Activated T-helper 2 cell treated with anti-CD3 and anti-CD28 coated beads, Interferon-gamma antibody, Interleukin-2, Interleukin-4, amounts not matched to agents 10 μg/mL and 5 μg/mL and 100 μg/mL, durations not matched to agents 14 hours and 24 hours and 36 hours (primary cell): ENCODE results near the gene PAQR8. TPM values are rescaled to one million over a fixed set of nuclear protein-coding genes. Genes with fewer than 3 reads are reported as not detected.

Experiments used
- DNase-seq: peaks from one replicate; pipeline ENCODE4 v3.0.0; 2021; ENCODE audit warnings: low spot score
- H3K27ac Mint-ChIP-seq: one replicate; pipeline ENCODE4 v1.8.0; 2021; ENCODE audit warnings: mixed read lengths
- H3K27me3 Mint-ChIP-seq: one replicate; pipeline ENCODE4 v1.8.0; 2021; ENCODE audit warnings: low read depth, mixed read lengths
- H3K36me3 Mint-ChIP-seq: one replicate; pipeline ENCODE4 v1.8.0; 2021; ENCODE audit warnings: low read depth, mixed read lengths
- H3K4me1 Mint-ChIP-seq: one replicate; pipeline ENCODE4 v1.8.0; 2021; ENCODE audit warnings: low read depth, mixed read lengths
- H3K4me3 Mint-ChIP-seq: one replicate; pipeline ENCODE4 v1.8.0; 2021; ENCODE audit warnings: low read depth, mild to moderate bottlenecking, moderate library complexity, mixed read lengths
- H3K9me3 Mint-ChIP-seq: one replicate; pipeline ENCODE4 v1.8.0; 2021; ENCODE audit warnings: mixed read lengths
- intact Hi-C: fragments of 100-400 bp; cut with micrococcal nuclease; formaldehyde crosslinking; loops from one replicate; pipeline ENCODE4 v1.15.1; 2023
- total RNA-seq: library from RNA; stranded (reverse); gene quantifications from 2 replicates; pipeline ENCODE4 v1.2.3, GENCODE V29; 2022

The PAQR8 gene
- total RNA-seq, 1 donor from 2014 or later = 6.8 TPM

DNA sequence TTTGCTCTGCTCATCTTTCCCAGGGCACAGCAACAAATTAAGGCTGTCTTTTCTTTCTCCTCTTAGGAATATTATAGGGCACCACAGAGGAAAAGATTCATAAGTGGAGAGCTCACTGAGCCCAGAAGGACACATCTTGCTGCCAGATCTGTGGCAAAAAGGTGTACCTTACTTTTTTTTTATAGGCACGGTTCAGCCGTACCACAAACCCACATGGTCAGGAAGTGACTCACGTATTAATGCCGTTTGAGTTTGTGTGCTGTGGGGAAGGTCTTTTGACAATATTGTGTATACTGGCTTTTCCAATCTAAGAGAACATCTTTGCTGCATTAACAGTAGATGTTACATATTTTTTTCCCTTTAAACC is 28.4 kb downstream of the PAQR8 start:
- Mint-ChIP-seq H3K27me3 (no peaks in the 10 kb centered on the region), H3K4me1 (peaks cover 75% of the 10 kb centered on the region), H3K9me3 (peaks cover under 1% of the 10 kb centered on the region), H3K4me3 (peak overlapping the region; percentile 51), H3K36me3 (peaks cover 23% of the 10 kb centered on the region), H3K27ac (peak overlapping the region; percentile 84)
- intact Hi-C loops = loop anchor here (1.0 to 5.0 kb wide), 6 partner anchors 8 to 592 kb away; partner anchors contain the start of gene PAQR8
- peak; percentile 68 for DNase-seq

DNA sequence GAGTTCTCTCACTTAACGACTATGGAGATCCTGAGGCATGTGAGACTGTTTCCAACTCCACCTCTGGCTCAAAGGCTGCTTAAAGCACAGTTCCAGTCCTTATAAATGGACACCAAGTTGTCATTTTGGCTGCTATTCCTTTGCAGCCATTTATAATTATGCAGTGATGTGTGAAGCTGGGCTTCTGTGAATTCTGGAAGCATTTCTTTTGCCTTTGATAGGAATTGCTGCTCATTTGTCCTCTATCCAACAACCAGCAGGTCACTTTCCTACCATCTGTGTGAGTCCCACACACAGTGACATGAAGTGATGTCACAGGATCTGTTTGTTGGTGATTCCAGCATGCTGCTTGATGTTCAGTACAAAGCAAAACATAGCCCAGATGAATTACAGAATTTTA is 29.6 kb downstream of the PAQR8 start:
- Mint-ChIP-seq H3K36me3 (peaks cover 15% of the 10 kb centered on the region), H3K4me1 (peaks cover 78% of the 10 kb centered on the region), H3K27ac (no peak overlapping the region), H3K27me3 (no peaks in the 10 kb centered on the region), H3K4me3 (no peak overlapping the region), H3K9me3 (no peaks in the 10 kb centered on the region)
- DNase-seq = no peak
- intact Hi-C loops = loop anchor here (5.0 kb wide), 2 partner anchors 84 to 591 kb away; no protein-coding TSS in a partner anchor

DNA sequence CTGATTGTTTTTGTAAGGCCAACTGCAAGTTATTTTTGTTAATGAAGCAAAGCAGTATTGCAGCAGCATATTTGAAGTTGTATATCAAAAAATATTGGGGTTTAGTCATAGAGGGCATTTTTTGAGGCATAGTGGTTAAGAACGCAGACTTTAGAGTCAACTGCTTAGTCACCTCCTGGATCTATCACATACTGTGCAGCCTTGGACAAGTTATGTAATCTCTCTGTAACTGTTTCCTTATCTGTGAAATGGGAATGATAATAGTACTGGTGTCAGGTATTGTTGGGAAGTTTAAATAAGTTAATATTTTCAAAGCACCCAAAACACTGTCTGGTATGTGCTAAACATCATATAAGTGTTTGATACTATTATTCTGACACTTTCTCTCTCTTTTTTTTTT is 31.0 kb downstream of the PAQR8 start:
- DNase-seq = no peak
- intact Hi-C loops = loop anchor here (5.0 kb wide), 2 partner anchors 86 to 589 kb away; no protein-coding TSS in a partner anchor
- H3K4me1 Mint-ChIP-seq = peaks cover 91% of the 10 kb centered on the region
- H3K27me3 Mint-ChIP-seq = no peaks in the 10 kb centered on the region
- H3K4me3 Mint-ChIP-seq = no peak overlapping the region
- H3K27ac Mint-ChIP-seq = no peak overlapping the region
- peaks cover 5% of the 10 kb centered on the region for H3K36me3 Mint-ChIP-seq
- H3K9me3 Mint-ChIP-seq = no peaks in the 10 kb centered on the region

DNA sequence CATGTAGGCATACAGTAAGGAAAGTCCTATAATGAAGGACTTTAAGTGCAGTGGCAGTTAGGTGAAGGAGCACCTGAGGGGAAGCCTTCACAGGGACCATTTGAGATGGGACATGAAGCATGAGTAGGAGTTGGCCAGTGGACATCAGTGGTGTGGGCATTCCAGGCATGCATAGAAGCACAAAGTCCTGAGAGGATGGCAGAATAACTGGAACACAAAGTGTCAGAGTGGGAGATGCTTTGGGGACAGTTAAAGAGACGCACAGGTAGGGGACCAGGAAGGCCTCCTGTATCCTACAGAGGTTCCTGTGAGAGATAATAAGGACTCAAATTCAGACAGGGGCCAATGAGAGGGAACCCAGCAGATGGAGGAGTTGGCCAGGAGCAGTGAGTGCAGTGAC is 31.8 kb downstream of the PAQR8 start:
- H3K27ac Mint-ChIP-seq = peak overlapping the region; percentile 66

DNA sequence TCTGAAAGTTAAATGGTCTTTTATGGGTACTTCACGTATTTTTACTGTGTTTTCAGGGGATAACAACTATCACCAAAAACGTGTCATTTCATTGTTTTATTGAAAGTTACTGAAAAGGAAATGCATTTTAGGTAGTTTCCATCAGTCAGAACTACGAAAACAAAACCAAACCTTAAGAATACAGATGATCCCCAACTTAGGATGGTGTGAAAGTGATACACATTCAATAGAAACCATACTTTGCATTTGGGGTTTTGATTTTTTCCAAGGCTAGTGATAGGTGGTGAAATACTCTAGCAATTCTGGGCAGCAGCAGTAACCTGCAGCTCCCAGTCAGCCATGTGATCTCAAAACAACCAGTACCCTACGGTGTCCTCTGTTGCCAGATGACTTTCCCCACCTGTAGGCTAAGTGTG is 32.3 kb downstream of the PAQR8 start:
- DNase-seq = peak; percentile 39
- Mint-ChIP-seq H3K4me3 (no peak overlapping the region), H3K9me3 (no peaks in the 10 kb centered on the region), H3K27ac (peak overlapping the region; percentile 66), H3K27me3 (no peaks in the 10 kb centered on the region), H3K36me3 (peaks cover 5% of the 10 kb centered on the region), H3K4me1 (peaks cover 85% of the 10 kb centered on the region)
- intact Hi-C loops = loop anchor here (1.0 to 5.0 kb wide), 6 partner anchors 87 to 588 kb away; partner anchors contain the start of gene MCM3

More for the DNA sequence above, 31.8 kb downstream of the PAQR8 start:
- Mint-ChIP-seq H3K27me3 (no peaks in the 10 kb centered on the region), H3K4me3 (peak overlapping the region; percentile 34), H3K36me3 (peaks cover 5% of the 10 kb centered on the region), H3K4me1 (peaks cover 86% of the 10 kb centered on the region), H3K9me3 (no peaks in the 10 kb centered on the region)
- intact Hi-C loops = loop anchor here (1.0 to 5.0 kb wide), 6 partner anchors 86 to 589 kb away; partner anchors contain the start of gene MCM3
- DNase-seq = no peak

DNA sequence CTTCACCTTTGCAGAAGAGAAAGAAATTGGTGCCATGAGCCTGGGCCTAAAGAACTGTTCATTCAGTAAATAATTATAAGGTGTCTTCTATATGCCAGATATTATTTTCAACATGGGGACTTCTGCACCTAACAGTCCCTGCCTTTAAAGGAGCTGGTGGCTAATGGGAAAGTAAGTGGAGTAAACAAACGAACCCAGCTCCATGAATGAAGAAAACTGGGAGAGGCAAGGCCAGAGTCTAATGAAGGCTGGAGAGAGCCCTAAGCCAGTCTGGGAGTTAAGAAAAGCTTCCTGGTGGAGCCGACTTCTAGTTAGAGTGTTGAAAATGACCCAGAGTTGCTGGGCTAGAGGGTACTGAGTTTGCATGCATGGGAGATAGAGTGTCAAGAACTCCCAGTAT is 34.0 kb downstream of the PAQR8 start:
- Mint-ChIP-seq H3K27me3 (no peaks in the 10 kb centered on the region), H3K4me1 (peaks cover 82% of the 10 kb centered on the region), H3K36me3 (peaks cover 5% of the 10 kb centered on the region), H3K9me3 (no peaks in the 10 kb centered on the region), H3K27ac (no peak overlapping the region), H3K4me3 (no peak overlapping the region)
- intact Hi-C loops = no loop called here
- DNase-seq = no peak

DNA sequence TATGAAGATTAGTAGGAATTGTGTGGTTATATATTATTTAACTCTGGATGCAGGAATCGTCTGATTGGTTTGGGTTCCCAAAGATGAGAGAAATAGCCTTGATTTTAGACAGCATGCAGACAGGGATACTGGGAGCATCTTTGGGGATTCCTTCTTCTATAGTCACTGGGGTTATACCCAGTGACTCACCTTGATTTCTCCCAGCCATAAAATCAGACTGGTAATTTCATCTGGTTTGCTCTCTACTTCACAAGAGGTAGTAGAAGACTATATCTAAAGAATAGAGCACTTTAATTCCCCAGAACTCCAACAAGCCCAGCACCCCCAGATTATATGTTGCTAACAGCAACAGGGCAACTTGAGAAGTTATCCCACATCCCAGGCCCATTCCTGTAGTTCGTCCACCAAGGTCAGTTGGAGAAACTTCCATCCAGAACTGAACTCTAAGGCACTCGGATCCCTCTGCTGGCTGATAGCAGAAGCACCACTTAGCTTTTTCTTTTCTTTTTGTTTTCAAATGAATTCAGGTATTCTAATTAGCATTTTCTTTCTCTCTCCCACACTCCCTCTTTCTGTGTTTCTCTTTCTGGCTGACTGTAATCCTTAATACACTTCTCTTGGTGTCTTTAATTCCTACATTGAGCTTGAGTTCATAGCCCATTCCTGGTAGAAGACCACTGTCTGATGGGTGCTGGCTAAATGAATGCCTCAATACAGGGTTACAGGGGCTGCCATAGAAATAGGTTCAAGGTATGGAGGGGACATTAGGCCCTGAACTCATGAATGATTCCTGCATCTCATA is 37.8 kb downstream of the PAQR8 start:
- DNase-seq = no peak
- Mint-ChIP-seq H3K9me3 (no peaks in the 10 kb centered on the region), H3K4me3 (no peak overlapping the region), H3K27ac (peak overlapping the region; percentile 44), H3K4me1 (peaks cover 47% of the 10 kb centered on the region), H3K36me3 (peaks cover 22% of the 10 kb centered on the region), H3K27me3 (no peaks in the 10 kb centered on the region)
- intact Hi-C loops = loop anchor here (1.0 to 2.0 kb wide), 3 partner anchors 21 to 115 kb away; partner anchors contain the start of genes EFHC1, MCM3 and PAQR8

DNA sequence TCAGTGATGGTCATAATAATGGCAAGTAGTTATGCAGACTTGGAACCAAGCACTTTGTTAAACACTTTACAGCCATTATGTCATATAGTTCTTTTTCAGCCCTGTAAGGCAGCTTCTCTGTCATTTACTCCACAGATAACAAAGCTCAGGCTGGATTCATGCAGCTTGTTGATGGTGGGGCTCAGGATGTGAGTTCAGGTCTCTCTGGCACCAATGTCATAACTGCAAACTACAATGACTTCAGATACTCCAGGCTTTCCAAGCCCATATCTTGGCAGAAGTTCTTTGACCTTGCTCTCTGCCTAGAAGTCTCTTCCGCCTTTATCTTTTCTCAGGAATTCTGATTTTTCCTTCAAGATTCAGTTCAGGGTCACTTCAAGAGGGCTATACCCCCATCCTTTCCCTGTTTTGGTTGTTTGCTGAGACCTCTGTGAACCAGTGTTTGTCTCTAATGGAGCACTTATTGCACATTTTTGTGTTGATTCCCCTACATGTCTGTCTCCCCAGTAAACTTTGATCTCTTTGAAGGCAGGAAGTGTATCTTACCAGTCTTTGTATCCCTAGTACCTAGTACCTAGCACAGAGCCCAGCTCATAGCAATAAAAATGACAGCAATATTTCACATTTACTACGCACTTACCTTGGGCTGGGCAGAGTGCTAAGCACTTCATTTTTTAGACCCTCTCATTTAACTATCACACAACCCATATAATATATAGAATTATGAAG is 38.5 kb downstream of the PAQR8 start:
- Mint-ChIP-seq H3K27ac (no peak overlapping the region), H3K27me3 (no peaks in the 10 kb centered on the region), H3K4me1 (peaks cover 43% of the 10 kb centered on the region), H3K36me3 (peaks cover 25% of the 10 kb centered on the region), H3K9me3 (no peaks in the 10 kb centered on the region), H3K4me3 (no peak overlapping the region)
- intact Hi-C loops = no loop called here
- DNase-seq = no peak

DNA sequence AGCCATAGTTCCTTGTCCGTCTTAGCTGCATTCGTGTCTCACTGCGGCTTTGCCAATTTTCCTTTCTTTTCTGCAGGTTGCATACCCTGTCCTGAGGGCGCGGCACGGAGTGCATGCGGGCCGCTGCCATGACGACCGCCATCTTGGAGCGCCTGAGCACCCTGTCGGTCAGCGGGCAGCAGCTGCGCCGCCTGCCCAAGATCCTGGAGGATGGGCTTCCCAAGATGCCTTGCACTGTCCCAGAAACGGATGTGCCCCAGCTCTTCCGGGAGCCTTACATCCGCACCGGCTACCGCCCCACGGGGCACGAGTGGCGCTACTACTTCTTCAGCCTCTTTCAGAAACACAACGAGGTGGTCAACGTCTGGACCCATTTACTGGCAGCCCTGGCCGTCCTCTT is 41.1 kb downstream of the PAQR8 start:
- no peak for DNase-seq
- peaks cover 20% of the 10 kb centered on the region for H3K36me3 Mint-ChIP-seq
- H3K9me3 Mint-ChIP-seq = no peaks in the 10 kb centered on the region
- intact Hi-C loops = no loop called here
- H3K27ac Mint-ChIP-seq = no peak overlapping the region
- H3K27me3 Mint-ChIP-seq = no peaks in the 10 kb centered on the region
- H3K4me1 Mint-ChIP-seq = peaks cover 18% of the 10 kb centered on the region
- no peak overlapping the region for H3K4me3 Mint-ChIP-seq

DNA sequence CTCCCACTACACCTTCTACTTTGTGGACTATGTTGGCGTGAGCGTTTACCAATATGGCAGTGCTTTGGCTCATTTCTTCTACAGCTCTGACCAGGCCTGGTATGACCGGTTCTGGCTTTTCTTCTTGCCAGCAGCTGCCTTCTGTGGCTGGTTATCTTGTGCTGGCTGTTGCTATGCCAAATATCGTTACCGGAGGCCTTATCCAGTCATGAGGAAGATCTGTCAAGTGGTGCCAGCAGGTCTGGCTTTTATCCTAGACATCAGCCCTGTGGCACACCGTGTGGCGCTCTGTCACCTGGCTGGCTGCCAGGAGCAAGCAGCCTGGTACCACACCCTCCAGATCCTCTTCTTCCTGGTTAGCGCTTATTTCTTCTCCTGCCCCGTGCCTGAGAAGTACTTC is 41.7 kb downstream of the PAQR8 start:
- intact Hi-C loops = no loop called here
- peaks cover 20% of the 10 kb centered on the region for H3K36me3 Mint-ChIP-seq

DNA sequence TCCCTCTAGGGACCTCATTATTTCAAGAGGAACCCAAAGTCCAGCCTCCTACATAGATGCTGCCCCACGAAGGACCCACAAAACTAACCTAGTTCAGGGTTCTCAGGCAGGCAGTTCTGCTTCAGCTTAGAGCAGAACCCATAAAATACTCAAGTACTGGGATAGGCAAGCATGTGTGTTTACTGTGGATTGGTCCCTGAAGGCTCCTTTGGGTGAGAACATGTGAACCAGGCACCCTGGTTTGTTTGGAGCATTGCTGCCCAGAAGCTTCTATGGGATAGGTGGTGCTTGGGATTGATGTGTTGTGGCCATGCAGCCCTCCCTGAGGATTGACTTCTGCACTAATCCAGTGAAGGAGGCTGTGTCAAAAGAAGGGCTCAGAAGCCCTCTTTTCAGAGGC is 43.3 kb downstream of the PAQR8 start:
- H3K27ac Mint-ChIP-seq = no peak overlapping the region
- intact Hi-C loops = no loop called here
- H3K27me3 Mint-ChIP-seq = no peaks in the 10 kb centered on the region
- H3K4me3 Mint-ChIP-seq = no peak overlapping the region
- no peak for DNase-seq
- peaks cover 7% of the 10 kb centered on the region for H3K4me1 Mint-ChIP-seq
- H3K36me3 Mint-ChIP-seq = peaks cover 20% of the 10 kb centered on the region
- no peaks in the 10 kb centered on the region for H3K9me3 Mint-ChIP-seq

More for the DNA sequence above, 41.7 kb downstream of the PAQR8 start:
- H3K27ac Mint-ChIP-seq = no peak overlapping the region
- DNase-seq = no peak
- no peak overlapping the region for H3K4me3 Mint-ChIP-seq
- H3K27me3 Mint-ChIP-seq = no peaks in the 10 kb centered on the region
- peaks cover 18% of the 10 kb centered on the region for H3K4me1 Mint-ChIP-seq
- no peaks in the 10 kb centered on the region for H3K9me3 Mint-ChIP-seq

DNA sequence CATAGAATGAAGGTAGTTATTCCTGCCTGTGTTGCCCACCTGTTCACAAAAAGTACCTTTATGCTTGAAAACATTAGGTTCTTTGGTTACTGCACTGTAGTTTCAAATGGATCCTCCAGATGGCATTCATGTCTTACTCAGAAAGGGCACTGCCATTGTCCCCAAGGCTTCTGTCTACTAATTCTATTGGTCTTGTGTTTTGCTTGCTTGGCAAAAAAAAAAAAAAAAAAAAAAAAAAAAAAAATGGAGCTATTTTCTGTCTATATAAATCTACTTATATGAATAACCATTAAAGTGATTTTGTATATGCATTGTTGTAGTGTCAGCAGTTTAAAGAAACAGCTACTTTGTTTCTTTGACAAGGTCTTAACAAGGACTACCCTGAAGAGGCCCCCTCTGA is 45.5 kb downstream of the PAQR8 start:
- H3K27me3 Mint-ChIP-seq = peaks cover 2% of the 10 kb centered on the region
- H3K27ac Mint-ChIP-seq = no peak overlapping the region
- no peaks in the 10 kb centered on the region for H3K9me3 Mint-ChIP-seq
- intact Hi-C loops = no loop called here
- H3K4me3 Mint-ChIP-seq = no peak overlapping the region
- peaks cover 20% of the 10 kb centered on the region for H3K36me3 Mint-ChIP-seq
- peaks cover 3% of the 10 kb centered on the region for H3K4me1 Mint-ChIP-seq
- no peak for DNase-seq

DNA sequence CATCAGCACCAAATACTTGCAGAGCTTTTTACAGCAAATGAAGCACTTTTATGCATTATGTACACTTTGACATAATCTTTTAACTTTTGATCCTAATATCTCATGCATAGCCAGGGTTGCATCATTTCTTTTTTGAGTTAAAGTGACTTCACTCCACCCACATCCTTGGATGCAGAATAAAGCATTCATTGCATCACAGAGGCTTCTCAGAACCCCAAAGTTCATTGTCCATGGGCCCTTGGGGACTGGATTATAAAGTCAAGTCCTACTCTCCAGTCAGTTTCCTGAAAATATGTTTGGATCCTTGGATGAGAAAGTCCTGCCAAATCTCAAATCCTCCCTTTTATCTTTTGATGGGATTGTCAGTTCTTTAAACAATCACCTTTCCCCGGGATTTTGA is 47.5 kb downstream of the PAQR8 start:
- no peak for DNase-seq
- Mint-ChIP-seq H3K9me3 (no peaks in the 10 kb centered on the region), H3K36me3 (peaks cover 4% of the 10 kb centered on the region), H3K4me3 (no peak overlapping the region), H3K4me1 (peaks cover 3% of the 10 kb centered on the region), H3K27me3 (peaks cover 13% of the 10 kb centered on the region), H3K27ac (no peak overlapping the region)
- intact Hi-C loops = no loop called here
